AG04450 (cell line): ENCODE measurements around the gene ATF6. TPM values are rescaled to one million over a fixed set of nuclear protein-coding genes. Genes with fewer than 3 reads are reported as not detected.
"Not testable (repeated sequence)": the region's sequence is repeated elsewhere in the genome, so short reads cannot be mapped to it uniquely, and the experiment has no call there.

Source experiments
- CTCF ChIA-PET: fragments of 300-600, 350-600 bp; formaldehyde crosslinking; extraction: SDS; loops from one replicate; lab custom pipeline; 2022; ENCODE audit warnings: antibody characterized with exemption, inconsistent platforms; lab: Charles Lee
- POLR2A ChIA-PET: fragments of 350-600 bp; formaldehyde crosslinking; extraction: SDS; loops from one replicate; lab custom pipeline; 2021; ENCODE audit warnings: antibody characterized with exemption, inconsistent platforms; lab: Yijun Ruan, JAX
- DNase-seq: peaks from one replicate; pipeline ENCODE4 v3.0.0-alpha.2; 2011; ENCODE audit warnings: low read depth, low spot score
- H3K27ac ChIP-seq: one replicate; pipeline ENCODE4 v1.5.1; 2012; ENCODE audit warnings: low read depth, low read length, control low read depth
- H3K27me3 ChIP-seq: one replicate; pipeline ENCODE4 v1.6.0; 2012; ENCODE audit warnings: low read length; ENCODE audit not compliant: control insufficient read depth, insufficient read depth
- H3K4me3 ChIP-seq: 2 replicates; pipeline ENCODE4 v1.5.1; 2011; ENCODE audit warnings: mild to moderate bottlenecking, low read depth, low read length, control low read depth
- H3K9me3 ChIP-seq: 2 replicates; pipeline ENCODE4 v1.5.1; 2012; ENCODE audit warnings: low read length; ENCODE audit not compliant: control insufficient read depth, insufficient read depth
- polyA plus RNA-seq: library from polyadenylated mRNA; depleted of rRNA; stranded (reverse); fragments of >200 nt; gene quantifications from 2 replicates; pipeline ENCODE4 v1.2.3, GENCODE V29; 2011
- TF ChIP-seq, protein P1 (sequence below): IDR thresholded peaks from 2 replicates; pipeline ENCODE4 v1.5.1; 2011; ENCODE audit warnings: low read depth, low read length, control low read depth, inconsistent platforms

ATF6 gene
- polyA plus RNA-seq, 1 experiment: 33.6 TPM

DNA sequence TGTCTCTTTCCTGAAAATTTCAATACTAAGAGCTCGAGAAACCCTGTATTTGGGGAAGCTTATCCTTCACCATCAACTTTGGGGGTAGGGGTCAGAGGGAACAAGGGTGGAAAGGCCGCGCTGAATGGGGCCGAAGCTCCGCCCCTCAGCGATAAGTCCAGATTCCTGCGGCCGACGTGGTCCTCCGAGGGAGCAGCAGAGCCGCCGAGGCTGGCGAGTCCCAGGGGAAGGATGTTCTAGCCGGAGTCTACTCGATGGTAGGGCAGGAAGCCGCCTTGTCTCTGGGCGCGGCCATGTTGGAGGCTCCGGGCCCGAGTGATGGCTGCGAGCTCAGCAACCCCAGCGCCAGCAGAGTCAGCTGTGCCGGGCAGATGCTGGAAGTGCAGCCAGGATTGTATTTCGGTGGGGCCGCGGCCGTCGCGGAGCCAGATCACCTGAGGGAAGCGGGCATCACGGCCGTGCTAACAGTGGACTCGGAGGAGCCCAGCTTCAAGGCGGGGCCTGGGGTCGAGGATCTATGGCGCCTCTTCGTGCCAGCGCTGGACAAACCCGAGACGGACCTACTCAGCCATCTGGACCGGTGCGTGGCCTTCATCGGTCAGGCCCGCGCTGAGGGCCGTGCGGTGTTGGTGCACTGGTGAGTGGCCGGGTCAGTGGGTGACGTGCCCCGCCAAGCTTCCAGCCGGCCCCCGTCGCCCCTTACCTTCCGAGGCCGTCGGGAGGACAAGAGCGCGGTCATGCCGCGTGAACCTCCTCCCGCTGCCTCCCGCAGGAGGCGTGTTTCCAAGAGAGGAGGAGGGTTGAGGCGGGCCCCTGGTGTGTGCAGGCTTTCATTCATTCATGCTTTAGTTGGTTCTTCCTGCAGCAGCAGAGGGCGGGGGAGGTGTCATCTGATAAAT lies 16.4 kb upstream of the ATF6 start, which contains the start of gene DUSP12:
Gene DUSP12 (plus strand): TSS at position 278 of the 899 bp plus-strand sequence. CDS start 16 bp downstream, at position 294.
- POLR2A ChIA-PET: interaction anchor here (0.7 to 1.5 kb wide), 4 partner anchors 15 to 792 kb away, joined by 3 to 20 read pairs (median 4); no protein-coding TSS in a partner anchor
- Histone ChIP-seq H3K27ac (peak within 1 kb of the TSS; percentile 95), H3K27me3 (no peaks in the 10 kb centered on the region)

DNA sequence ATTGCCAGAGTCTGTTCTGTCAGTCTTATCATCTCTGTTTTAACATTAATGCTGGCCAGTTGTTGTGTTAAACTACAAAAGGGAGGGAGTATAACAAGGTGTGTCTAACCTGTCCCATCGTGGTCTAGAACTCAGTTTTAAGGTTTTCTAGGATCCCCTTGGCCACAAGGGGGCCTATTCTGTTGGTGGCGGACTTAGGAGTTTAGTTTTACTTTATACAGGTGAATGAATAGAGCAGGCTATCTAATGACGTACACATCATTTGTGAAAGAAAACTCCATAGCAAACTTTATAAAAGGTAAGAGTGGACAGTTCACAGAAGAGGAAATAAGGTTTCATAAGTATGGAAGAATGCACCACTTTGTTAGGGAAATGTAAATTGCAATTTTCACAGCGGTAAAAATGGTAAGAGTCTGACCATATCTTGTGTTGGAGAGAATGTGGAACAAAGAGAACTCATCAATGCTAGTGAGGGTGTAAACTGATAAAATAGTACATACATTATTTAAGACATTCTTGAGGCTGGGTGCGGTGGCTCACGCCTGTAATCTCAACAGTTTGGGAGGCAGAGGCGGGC lies 2.5 kb upstream of the ATF6 start:
- ChIA-PET CTCF (interaction anchor here (1.6 kb wide), 1 partner anchor 29 kb away, joined by 7 read pairs; no protein-coding TSS in a partner anchor), POLR2A (no interaction called here)

More for the DNA sequence above, 16.4 kb upstream of the ATF6 start, which contains the start of gene DUSP12:
- TF ChIP-seq, protein P1, sequence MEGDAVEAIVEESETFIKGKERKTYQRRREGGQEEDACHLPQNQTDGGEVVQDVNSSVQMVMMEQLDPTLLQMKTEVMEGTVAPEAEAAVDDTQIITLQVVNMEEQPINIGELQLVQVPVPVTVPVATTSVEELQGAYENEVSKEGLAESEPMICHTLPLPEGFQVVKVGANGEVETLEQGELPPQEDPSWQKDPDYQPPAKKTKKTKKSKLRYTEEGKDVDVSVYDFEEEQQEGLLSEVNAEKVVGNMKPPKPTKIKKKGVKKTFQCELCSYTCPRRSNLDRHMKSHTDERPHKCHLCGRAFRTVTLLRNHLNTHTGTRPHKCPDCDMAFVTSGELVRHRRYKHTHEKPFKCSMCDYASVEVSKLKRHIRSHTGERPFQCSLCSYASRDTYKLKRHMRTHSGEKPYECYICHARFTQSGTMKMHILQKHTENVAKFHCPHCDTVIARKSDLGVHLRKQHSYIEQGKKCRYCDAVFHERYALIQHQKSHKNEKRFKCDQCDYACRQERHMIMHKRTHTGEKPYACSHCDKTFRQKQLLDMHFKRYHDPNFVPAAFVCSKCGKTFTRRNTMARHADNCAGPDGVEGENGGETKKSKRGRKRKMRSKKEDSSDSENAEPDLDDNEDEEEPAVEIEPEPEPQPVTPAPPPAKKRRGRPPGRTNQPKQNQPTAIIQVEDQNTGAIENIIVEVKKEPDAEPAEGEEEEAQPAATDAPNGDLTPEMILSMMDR: peak; percentile 11; the same call in 1 of the 2 replicates
- CTCF ChIA-PET: interaction anchor here (0.6 to 3.0 kb wide), 11 partner anchors 10 to 526 kb away, joined by 3 to 29 read pairs (median 4); no protein-coding TSS in a partner anchor
- DNase-seq: peak; percentile 86
- H3K4me3 ChIP-seq: peak within 1 kb of the TSS; percentile 96
- H3K9me3 ChIP-seq: no peaks in the 10 kb centered on the region; the same call in 1 of the 2 replicates

DNA sequence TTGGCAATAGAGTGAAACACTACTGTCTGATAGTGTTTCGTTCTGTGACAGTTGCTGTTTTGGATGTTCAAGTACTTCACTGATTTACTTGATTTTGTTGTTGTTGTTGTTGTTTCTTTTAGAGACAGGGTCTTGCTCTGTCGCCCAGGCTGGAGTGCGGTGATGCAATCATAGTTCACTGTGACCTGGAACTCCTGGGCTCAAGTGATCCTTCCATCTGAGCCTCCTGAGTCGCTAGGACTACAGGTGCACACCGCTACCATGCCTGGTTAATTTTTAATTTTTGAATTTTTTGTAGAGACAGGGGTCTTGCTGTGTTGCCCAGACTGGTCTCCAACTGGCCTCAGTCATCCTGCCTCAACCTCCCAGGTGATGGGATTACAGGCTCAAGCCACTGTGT lies 2.3 kb downstream of the ATF6 start:
- POLR2A ChIA-PET: no interaction called here
- Histone ChIP-seq H3K27me3 (no peaks in the 10 kb centered on the region), H3K9me3 (no peaks in the 10 kb centered on the region; the same call in 1 of the 2 replicates), H3K4me3 (no peak overlapping the region), H3K27ac (no peak overlapping the region)
- CTCF ChIA-PET: interaction anchor here (1.0 to 1.5 kb wide), 2 partner anchors 25 to 269 kb away, joined by 3 to 4 read pairs; no protein-coding TSS in a partner anchor
- TF ChIP-seq, protein P1: no peak
- no peak for DNase-seq

More for the DNA sequence above, 2.5 kb upstream of the ATF6 start:
- Histone ChIP-seq H3K27me3 (no peaks in the 10 kb centered on the region), H3K9me3 (no peaks in the 10 kb centered on the region; the same call in 1 of the 2 replicates), H3K27ac (no peak overlapping the region), H3K4me3 (no peak overlapping the region)
- no peak for DNase-seq
- TF ChIP-seq, protein P1: peak; percentile 43

DNA sequence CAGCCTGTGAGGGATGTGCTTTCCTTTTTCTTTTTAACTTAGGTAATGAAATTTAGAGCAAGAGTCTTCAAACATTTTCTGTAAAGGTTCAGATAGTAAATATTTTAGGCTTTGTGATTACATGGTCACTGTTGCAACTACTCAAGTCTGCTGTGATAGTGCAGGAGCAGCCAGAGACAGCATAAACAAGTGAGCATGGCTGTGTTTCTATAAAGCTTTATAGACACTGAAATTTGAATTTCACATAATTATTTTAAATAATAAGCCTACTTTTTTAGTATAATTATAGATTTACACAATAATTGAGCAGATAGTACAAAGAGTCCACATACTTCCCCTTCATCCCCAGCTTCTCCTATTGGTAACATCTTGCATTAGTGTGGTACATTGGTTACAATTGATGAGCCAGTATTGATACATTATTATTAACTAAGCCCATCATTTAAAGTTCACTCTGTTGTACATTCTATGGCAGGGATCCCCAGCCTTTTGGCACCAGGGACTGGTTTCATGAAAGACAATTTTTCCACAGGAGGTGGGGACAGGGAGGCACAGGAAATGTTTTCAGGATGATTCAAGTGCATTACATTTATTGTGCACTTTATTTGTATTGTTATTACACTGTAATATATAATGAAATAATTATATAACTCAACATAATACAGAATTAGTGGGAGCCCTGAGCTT lies 3.0 kb downstream of the ATF6 start:
- Histone ChIP-seq H3K4me3 (no peak overlapping the region), H3K9me3 (no peaks in the 10 kb centered on the region; the same call in 1 of the 2 replicates), H3K27me3 (no peaks in the 10 kb centered on the region), H3K27ac (no peak overlapping the region)
- DNase-seq: no peak
- TF ChIP-seq, protein P1: no peak
- POLR2A ChIA-PET: no interaction called here
- CTCF ChIA-PET: interaction anchor here (1.0 to 1.5 kb wide), 2 partner anchors 24 to 268 kb away, joined by 3 to 4 read pairs; no protein-coding TSS in a partner anchor

DNA sequence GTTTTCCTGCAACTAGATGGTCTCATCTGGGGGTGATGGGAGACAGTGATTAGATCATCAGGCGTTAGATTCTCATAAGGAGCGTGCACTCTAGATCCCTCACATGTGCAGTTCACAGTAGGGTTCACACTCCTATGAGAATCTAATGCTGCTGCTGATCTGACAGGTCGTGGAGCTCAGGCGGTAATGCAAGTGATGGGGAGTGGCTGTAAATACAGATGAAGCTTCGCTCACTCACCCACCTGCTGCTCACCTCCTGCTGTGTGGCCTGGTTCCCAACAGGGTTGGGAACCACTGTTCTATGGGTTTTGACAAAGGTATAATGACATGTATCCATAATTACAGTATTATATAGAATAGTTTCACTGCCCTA lies 3.5 kb downstream of the ATF6 start:
- H3K27ac ChIP-seq, H3K27me3 ChIP-seq, H3K9me3 ChIP-seq, H3K4me3 ChIP-seq, POLR2A ChIA-PET, DNase-seq: not testable (repeated sequence)
- CTCF ChIA-PET: interaction anchor here (1.0 to 1.5 kb wide), 2 partner anchors 23 to 267 kb away, joined by 3 to 4 read pairs; no protein-coding TSS in a partner anchor
